HPDE6-E6E7 (cell line): ENCODE data around the gene EPG5.
"Not testable (repeated sequence)": the region's sequence is repeated elsewhere in the genome, so short reads cannot be mapped to it uniquely, and the experiment has no call there.

Experiments used
- DNase-seq: peaks from one replicate; pipeline ENCODE4 v3.0.0; 2011; ENCODE audit warnings: missing footprints; ENCODE audit errors: extremely low spot score

EPG5 gene, protein sequence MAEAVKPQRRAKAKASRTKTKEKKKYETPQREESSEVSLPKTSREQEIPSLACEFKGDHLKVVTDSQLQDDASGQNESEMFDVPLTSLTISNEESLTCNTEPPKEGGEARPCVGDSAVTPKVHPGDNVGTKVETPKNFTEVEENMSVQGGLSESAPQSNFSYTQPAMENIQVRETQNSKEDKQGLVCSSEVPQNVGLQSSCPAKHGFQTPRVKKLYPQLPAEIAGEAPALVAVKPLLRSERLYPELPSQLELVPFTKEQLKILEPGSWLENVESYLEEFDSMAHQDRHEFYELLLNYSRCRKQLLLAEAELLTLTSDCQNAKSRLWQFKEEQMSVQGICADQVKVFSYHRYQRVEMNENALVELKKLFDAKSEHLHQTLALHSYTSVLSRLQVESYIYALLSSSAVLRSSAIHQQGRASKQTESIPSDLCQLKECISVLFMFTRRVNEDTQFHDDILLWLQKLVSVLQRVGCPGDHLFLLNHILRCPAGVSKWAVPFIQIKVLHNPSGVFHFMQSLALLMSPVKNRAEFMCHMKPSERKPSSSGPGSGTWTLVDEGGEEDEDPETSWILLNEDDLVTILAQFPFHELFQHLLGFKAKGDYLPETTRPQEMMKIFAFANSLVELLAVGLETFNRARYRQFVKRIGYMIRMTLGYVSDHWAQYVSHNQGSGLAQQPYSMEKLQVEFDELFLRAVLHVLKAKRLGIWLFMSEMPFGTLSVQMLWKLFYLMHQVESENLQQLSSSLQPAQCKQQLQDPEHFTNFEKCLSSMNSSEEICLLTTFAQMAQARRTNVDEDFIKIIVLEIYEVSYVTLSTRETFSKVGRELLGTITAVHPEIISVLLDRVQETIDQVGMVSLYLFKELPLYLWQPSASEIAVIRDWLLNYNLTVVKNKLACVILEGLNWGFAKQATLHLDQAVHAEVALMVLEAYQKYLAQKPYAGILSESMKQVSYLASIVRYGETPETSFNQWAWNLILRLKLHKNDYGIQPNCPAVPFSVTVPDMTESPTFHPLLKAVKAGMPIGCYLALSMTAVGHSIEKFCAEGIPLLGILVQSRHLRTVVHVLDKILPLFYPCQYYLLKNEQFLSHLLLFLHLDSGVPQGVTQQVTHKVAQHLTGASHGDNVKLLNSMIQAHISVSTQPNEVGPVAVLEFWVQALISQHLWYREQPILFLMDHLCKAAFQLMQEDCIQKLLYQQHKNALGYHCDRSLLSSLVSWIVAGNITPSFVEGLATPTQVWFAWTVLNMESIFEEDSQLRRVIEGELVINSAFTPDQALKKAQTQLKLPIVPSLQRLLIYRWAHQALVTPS (N-terminal part only)

DNA sequence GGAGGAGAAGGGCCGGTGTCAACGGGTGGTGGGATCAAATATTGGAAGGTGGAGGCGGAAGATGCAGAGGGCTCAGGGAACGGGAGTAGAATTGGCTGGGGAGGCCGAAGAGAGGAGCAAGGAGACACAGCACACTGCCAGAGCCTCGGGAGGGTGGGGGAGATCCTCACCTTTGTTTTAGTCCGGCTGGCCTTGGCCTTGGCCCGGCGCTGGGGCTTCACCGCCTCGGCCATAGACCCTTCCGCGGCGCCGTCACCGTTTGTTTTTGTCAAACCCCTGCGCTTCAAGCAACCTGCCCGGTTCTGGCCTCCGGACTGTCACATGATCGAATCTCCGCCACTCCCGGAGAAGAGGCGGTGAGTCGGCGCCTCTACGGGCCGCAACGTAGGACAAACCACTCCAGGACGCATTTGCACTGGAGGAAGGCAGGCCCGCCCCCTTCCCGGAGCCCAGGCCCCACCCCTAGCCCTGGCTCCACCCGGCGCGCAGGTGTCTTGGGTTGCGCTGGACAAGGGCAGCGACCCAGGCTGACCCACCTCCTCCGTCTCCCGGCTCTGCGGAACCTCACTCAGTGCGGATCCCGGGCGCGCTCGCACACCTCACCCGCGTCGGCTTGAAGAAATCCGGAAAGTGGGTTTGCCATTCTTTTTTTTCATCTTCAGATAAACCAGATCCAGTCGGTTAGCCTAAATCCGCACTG lies at the start of gene EPG5:
TSS of gene EPG5 (minus strand) at position 323 of the 700 bp plus-strand sequence. CDS start at position 233, 90 bp downstream.
- DNase-seq, result peak; percentile 94

DNA sequence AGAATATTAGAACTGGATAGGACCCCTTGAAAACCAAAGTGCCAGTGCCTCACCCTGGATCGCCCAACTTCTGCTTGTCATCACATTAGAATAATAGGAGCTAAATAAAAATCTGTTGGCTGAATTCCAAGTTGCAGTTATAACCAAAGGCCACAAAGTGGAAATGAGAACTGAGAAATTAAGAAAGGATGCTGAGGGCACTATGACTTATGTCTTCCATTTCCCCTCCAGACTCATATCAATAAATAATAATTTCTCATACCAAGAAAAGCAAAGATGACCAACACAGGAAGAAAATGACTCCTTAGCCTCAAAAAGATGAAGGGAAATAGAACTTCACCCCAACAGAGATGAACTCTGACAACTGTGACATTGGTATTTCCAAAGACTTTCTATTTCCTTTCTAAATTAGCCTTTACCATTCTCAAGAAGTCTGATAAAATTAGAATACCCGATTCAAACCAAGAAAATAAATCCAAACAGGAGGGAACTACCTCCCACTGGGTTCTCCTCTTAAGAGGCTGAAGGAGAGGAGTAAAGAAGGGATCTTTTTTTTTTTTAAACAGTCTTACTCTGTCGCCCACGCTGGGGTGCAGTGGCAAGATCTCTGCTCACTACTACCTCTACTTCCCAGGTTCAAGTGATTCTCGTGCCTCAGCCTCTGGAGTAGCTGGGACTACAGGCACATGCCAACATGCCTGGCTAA lies 46.5 kb upstream of the EPG5 start:
- no peak for DNase-seq

DNA sequence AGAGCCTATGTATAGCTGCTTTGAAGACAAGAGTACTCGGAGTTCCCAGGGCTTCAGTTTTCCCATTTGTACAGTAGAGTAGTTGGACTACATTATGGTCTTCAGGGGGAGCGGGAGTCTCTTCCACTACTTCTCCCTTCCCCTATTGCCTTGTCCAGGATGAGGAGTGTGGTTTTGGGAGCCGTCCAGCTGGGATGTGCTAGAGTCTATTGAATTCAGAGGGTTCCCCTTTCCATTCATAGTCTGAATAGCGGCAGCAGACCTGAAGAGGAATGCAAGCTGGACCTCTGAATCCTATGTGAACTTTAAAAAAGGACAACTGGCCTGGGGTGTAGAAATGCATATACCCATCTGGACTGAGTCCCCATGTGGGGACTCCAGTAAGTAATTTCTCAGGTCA lies 43.5 kb upstream of the EPG5 start:
- DNase-seq, result no peak

DNA sequence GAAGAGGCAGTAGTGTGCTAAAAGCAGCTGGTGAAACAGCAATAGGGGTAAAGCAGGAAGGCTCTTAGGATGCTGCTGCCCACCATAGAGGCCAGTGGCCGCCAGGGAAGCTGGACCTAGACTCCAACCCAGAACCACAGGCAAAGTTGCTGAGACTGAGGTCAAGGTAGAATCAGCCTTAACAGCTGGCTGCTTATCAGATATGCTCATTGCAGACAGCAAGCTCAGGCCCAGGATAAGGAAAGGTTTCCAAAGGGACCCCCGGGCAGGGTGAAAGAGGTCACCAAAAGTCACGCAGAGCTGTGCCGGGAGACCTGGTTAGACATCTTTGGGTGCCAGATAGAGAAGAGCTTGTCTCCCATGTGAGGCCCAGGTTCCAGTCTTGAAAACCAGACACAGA lies 42.9 kb upstream of the EPG5 start:
- no peak for DNase-seq

DNA sequence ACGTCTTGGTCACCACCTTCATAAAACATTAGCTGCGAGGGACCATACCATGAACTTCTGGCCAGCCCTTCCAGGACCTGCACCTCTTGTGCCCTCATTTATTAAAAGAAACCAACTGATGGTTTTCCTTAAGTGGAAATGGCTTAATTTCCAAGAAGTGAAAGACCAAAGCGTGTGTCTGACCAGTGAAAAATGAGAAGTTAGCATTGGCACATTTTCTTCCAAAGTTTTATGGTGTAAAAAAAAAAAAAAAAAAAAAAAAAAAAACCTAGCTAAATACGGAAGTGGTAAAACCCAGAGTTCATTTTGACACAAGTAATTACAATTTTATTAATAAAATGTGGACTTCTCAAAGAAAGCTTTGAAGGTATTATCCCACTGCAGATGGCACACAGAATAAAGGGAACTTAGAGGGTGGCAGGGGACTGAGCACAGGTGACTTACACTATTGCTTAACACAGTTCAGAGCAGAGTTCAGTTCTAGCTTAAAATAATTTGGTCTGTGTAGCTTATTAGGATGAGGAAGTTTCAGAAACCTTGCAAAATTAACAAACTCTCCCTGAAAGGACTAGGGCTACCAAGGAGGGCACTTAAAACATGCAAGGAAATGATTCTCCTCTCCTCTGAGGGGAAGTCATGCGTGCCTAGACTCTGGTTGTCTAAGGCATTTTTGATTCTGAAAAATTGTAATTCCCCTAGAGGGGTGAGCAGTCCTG lies 42.2 kb upstream of the EPG5 start:
- no peak for DNase-seq

DNA sequence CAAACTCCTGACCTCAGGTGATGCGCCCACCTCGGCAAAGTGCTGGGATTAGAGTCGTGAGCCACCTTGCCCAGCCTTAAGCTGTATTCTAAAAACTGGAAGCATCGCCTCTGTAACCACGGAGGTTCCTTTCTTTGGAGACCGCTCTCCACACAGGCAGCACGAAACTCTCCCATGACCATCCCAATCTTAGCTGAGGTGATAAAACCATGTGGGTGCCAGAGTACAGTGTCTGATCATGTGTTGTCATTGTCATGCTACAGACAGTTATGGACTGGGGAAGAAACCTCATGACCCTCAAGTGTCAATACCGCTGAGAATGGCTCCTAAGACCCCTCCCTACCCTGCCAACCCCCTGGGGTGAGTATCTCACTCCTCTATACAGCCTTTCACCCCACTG lies 41.4 kb upstream of the EPG5 start:
- no peak for DNase-seq

DNA sequence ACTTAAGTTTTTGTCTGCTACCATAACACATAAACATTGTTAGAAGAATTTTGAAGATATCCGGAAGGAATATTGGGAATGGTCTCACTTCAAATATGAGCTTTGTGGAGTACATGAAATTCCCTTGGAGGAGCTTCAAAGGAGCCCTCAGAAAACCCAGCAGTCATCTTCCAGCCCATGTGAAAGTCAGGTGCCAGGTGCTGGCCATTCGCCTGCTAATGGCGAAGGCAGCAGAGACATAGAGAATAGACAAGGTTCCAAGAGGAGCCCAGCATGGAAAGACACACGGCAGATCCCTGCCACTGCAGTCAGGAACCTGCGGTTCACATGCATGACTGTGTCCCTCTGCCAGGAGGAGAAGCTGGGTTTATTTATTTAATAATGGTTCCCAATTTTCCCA lies 40.0 kb upstream of the EPG5 start:
- DNase-seq, result no peak

DNA sequence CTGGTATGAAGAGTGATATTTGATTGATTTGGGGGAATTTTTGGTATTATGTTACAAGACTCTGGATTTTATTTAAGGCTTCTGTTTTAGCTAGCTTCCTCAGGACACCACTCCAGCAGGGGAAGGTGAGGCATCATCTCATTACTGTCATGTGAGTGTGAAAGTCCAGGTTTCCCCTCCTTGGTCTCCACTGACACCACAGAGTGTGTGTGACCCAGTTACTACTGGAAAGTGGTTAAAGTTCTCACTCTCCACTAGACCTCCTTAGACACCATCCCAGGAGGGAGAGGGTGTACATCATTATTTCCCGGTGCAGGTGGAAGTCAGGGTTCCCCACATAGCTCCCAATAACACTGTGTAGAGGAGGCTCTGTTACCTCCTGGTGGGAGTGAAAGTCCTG lies 35.8 kb upstream of the EPG5 start:
- DNase-seq, result no peak

DNA sequence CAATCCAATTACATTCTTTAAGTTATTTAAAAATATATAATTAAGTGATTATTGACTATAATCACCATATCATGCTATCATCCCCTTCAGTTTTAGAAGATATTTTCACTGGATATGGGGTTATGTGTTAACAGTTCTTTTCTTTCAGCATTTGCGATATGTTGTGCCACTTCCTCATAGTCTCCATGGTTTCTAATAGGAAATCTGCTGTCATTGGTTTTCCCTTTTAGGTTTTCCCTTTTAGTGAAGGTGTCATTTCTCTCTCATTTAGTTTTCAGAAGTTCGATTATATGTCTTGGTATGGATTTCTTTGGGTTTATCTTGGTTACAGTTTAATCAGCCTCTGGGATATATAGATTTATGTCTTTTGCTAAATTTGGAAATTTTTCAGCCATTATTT lies 34.8 kb upstream of the EPG5 start:
- DNase-seq, result no peak

DNA sequence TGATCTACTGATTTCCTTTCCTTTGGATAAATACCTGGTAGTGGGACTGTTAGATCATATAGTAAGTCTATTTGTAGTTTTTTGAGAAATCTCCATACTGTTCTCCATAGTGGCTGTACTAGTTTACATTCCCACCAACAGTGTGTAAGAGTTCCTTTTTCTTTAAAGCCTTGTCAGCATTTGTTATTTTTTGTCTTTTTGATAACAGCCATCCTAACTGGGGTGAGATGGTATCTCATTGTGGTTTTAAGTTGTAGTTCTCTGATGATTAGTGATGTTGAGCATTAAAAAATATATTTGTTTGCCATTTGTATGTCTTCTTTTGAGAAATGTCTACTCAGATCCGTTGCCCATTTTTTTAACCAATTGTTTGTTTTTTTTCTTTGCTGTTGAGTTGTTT lies 33.9 kb upstream of the EPG5 start:
- no peak for DNase-seq

DNA sequence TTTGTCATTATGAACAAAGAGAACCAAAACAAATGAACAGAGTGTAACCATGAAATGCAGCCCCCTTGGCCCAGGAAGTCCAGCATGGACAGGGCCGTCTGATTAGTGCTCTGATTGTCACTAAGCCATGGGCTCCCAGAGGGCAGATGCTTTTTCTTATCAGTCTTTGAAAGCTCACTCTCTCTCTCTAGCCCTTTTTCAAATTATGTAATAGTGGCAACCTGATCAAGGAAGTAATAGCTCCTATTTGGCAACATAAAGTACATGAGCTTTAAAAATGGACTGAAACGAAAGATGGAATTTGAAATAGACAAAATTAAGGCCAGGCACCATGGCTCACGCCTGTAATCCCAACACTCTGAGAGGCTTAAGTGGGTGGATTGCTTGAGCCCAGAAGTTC lies 32.4 kb upstream of the EPG5 start:
- no peak for DNase-seq

DNA sequence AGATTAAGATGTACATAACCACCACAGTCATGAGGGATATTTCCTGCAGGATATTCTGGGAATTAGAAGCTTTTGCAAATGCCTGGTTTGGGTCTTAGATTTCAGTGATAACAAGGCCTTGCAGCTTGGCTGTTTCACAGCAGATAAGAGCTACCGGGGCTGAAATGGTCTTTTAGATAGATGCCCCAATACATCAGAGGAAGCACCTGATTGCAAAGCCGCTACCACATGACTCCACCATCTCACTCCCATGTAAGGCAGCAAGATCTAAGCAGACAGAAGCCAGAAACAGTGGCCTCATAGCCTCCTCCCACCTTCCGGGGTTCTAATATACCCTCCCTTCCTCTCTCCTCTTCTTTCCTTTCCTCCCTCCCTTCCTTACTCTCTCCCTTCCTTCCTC lies 31.1 kb upstream of the EPG5 start:
- DNase-seq, result no peak

DNA sequence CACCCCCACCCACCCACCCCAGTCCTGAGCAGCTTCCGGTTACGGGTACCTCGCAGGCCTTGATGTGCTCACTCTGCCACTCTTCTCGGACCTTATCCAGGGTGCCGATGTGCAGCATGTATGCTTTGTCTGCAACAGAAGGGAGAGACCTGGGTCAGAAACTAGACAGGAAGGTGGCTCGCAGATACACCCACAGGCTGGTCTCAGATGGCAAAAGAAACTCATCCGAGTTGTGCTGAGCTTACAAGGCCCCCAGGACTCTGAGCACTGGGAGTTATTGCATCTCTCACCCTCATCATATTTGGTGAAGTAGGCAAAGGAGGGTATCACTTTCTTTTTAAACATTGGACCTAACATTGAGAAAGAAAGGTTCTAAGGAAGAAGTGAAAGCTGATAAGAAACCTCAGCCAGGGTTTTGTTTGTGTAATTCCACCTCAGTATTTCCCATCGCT lies 30.6 kb upstream of the EPG5 start:
- no peak for DNase-seq

DNA sequence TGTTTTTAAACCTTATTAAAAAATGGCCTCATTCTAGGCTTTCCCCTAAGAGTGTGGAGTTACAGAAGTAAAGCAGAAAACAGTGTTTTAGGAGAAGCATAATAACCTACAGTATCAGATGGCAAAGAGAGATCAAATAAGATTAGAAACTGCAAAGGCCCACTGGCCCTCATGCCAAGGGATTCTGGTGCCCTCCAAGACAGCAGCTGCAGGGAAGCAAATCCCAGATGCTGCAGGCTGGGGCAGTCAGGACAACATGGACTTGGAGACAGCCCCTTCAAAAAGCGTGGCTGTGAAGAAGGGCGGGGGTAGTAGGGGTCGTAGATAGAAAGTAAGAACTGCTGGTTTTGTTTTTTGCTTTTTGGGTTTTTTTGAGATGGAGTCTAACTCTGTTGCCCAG lies 28.3 kb upstream of the EPG5 start:
- DNase-seq, result no peak

DNA sequence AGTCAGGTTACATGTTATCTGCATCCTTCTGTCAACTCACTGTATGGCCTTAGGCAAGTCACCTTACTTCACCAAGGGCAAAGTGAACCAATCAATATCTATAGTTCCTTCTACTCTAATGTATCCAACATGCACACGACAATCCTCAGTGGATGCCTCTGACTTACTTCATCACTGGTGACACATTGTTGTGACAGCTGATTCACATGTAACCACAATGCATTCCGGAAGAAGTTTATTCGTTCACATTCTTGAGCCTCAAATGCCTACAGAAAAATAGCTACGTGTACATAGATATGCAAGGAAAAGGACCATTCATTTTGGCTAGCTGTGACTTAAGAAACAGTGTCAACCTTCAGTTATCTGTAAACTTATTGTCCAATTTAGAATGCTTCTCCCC lies 26.3 kb upstream of the EPG5 start:
- DNase-seq, result no peak

DNA sequence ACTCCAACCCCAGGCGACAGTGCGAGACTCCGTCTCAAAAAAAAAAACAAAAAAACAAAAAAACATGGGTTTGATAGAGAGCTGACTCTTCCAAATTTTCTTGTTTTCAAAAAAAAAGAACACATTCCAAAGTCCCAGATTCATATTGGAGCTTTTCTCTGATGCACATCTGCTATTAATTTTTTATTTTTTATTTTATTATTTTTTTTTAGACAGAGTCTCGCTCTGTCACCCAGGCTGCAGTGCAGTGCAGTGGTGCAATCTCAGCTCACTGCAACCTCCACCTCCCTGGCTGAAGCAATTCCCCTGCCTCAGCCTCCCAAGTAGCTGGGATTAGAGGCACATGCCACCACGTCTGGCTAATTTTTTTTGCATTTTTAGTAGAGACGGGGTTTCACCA lies 25.4 kb upstream of the EPG5 start:
- not testable (repeated sequence) for DNase-seq

DNA sequence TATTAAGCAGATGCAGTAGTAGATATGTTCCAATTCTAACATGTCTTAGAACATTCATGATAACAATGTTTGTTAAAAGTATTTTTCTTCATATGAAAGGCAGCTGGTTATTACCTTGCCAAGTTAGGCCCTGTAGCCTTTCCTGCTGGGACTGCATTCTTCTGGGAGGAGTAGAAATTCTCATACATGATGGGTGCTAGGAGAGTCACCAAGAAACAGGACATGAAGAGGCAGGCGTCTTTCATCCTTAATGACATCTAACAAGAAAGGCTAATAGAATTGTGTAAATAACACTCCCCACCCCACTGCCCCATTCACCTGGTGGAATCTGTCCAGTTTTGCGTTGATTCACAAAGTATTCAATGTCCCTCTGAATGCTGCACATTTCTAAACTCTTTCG lies 24.7 kb upstream of the EPG5 start:
- no peak for DNase-seq

DNA sequence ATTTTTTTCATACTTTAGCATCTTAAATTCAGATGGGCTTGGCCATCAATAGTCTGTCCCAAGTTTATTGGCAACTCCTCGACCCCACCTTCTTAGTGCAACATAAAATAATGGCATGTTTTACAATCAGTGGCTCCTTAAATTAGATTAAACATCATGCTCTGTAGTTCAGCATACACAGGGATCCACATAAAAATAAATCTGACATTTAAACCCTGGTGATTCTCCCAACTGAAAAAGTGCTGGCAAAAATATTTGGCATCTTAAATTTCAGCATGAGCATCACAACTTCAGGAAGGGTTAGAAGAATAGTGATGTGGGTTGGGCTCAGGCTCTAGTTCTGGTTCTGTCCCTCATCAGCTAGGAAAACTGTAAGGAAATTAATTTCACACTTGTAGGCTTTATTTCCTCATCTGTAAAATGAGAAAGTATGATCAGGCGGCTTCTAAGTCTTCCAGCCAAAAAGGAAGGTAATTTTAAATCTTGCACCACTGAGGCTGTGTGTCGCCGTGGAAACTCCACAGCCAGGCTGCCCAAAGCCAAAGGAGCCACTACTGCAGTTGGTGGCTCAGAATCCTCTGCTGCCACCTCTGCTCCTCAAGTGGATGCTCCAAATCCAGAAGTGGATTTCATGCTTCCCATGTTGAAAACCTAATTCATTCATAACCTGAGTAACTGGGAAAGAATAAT lies 17.6 kb upstream of the EPG5 start:
- DNase-seq, result no peak

DNA sequence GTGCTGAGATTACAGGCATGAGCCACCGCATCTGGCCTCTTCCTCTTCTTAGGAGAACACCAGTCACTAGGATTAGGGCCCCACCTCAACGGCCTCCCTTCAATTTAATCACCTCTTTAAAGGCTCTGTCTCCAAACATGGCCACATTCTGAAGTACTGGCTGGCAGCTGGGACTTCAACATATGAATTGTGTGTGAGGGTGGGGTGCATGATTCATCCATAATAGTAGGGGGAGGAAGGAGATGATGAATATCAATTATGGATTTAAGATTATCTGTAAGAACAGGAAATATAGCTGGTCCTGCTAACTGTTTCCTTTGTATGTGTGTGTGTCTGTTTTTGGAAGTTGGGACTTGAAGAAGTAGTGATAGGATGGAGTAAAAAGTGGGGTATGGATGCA lies 14.7 kb upstream of the EPG5 start:
- DNase-seq, result no peak

DNA sequence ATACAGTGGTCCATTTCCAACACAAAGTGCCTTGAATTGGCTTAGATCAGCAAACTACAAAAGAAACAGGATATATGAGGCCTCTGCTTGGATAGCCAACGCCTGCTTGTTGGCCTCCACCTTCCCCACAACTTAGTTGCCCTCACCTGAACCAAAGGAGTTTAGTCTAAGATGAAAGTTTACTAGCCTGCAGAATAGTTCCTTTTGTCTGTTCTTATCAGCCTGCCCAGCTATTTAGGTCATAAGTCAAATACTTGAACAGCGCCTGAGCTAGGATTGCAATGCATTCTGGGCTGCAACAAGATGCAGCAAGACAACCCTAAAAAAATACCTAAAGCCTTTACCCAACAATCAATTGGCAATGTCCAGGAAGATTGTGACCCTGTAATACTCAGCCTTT lies 13.1 kb upstream of the EPG5 start:
- no peak for DNase-seq
